Adipose tissue (tissue), 3 donors: ENCODE results near the gene SETD6. TPM values are rescaled to one million over a fixed set of nuclear protein-coding genes. Genes with fewer than 3 reads are reported as not detected.

Experiments used
- H3K27ac ChIP-seq: one replicate; pipeline ENCODE4 v1.5.1; 2013; ENCODE audit warnings: low read depth, low read length
- WGBS, 3 donors: extraction: QIAGEN DNeasy Blood & Tissue Kit; methylation state at CpG; one replicate each; pipeline ENCODE4 v1.1.7; 2013; 5-methylcytosine and 5-hydroxymethylcytosine counted together
- polyA plus RNA-seq, 3 donors: library from polyadenylated mRNA; stranded (reverse); fragments of 200-250 nt; gene quantifications; one replicate each; pipeline ENCODE4 v1.2.3, GENCODE V29; 2013
- donor health status: healthy with polysubstance abuse.
- donor health status: Bipolar disorder and iron deficiency.
- donor health status: healthy.

Gene SETD6
- polyA plus RNA-seq, 3 donors: 6.2 to 20.7 (median 16.4) TPM

DNA sequence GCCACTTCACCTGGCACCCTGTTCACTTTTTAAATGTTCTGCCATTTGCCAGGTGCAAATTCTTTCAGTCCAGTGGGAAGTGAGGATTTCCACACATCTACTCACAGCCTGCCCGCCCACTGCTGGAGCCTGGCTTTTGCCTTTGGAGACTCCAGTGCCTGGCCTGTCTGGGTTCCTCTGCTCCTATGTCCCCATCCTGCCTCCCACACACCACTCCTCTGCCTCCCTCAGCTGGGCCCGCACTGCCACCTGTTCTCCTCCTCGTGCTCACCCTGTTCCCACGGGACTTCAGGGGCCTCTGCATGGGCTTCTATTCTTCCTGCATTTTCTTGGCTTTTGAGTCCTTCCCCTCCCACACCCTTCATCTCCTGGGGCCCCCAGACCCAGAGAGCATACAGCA is 23.3 kb upstream of the SETD6 start:
- WGBS, 3 donors: 71 to 77% (median 72%) methylated on average over 4 of the region's 4 CpGs
- H3K27ac ChIP-seq: no peak overlapping the region

- WGBS, 3 donors: 46 to 64% (median 50%) methylated on average over 5 of the region's 5 CpGs
These were observed 22.6 kb upstream of the SETD6 start for GRCh38 chr16:58492735-58493134.

GRCh38 chr16:58493756-58494431 is 21.4 kb upstream of the SETD6 start:
- H3K27ac ChIP-seq: no peak overlapping the region
- WGBS, 3 donors: 76 to 81% (median 80%) methylated on average over 20 of the region's 20 CpGs

More at GRCh38 chr16:58492735-58493134, 22.6 kb upstream of the SETD6 start:
- H3K27ac ChIP-seq: no peak overlapping the region

GRCh38 chr16:58494981-58495520 is 20.3 kb upstream of the SETD6 start:
- WGBS, 3 donors: 4 to 19% (median 5%) methylated on average over 8 of the region's 8 CpGs
- no peak overlapping the region for H3K27ac ChIP-seq

DNA sequence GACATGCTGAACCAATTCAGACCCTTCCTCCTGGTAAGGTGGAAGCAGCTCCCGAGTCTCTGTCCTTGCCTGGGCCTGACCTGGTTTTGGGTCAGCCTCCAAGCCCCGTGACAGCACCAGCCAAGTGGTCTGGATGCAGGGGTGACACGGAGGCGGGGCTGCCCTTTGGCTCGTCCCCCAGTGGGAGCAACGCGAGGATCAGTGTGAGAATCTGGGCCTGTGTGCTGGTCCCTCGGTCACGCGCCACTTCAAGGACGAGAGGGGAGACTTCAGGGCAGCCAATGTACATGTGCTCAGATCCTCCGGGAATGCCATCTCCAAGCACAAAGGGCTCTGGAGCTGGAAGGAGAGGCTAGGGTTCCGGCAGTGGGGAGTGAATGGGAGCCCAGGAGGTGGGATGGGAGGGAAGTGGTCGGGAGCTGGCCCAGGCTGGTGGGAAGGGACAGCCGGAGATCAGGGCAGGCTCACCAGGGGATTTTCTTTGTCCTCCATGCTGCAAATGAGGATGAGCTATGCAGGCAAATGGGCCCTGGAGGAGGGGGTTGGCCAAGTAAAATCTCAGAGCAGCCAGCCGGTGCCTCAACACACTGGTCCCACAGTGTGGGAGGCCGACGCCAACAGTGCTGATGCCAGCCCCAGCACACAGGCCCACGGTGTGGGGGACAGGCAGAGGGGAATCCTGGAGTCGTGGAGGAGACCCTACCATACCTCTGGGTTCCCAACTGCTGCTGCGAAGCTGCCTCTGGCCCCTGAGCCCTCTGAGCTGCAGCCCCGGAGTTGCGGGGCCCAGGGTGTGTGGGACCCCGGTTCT is 19.6 kb upstream of the SETD6 start:
- 57 to 63% (median 58%) methylated on average over 24 of the region's 24 CpGs for WGBS, 3 donors
- no peak overlapping the region for H3K27ac ChIP-seq

GRCh38 chr16:58497468-58497867 is 17.8 kb upstream of the SETD6 start:
- H3K27ac ChIP-seq: no peak overlapping the region
- WGBS, 3 donors: 63 to 72% (median 71%) methylated on average over 2 of the region's 2 CpGs

- WGBS, 3 donors: 39 to 67% (median 59%) methylated on average over 5 of the region's 5 CpGs
- no peak overlapping the region for H3K27ac ChIP-seq
These were observed 17.4 kb upstream of the SETD6 start for GRCh38 chr16:58497935-58498334.

DNA sequence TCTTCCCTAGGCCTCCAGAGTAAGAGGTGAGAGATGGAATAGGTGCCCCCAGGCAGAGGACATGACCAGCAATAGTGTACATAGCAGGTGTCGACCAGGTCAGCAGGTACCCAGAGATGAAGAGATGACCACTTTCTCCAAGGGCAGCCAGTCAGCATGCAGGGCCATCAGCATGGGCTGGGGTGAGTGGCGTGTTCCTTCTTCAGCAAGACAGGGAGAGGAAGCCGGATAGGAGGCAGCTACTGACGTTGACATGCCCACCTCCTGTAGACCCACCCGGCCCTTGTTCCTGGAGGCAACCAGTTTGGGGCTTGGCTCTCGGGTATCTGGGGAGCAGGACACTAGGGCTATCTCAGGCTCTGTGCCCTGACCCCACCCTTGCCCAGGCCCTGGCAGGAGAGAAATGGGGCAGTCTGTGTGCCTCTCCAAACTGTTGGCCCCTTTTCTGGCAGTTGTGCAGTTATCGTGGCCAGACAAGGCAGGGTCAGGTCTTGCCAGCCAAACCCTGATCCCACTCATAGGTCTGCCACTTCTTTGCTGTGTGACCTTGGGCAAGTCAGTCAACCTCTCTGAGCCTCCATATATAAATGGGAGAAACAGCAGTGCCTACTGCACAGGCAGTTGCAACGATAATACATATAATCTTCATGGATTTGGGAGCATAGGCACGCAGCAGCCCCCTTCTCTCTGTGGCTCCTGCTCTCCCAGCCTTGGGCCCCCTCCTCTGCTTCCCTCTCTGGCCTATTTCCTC is 16.8 kb upstream of the SETD6 start:
- 77 to 81% (median 80%) methylated on average over 8 to 9 of the region's 9 CpGs for WGBS, 3 donors
- no peak overlapping the region for H3K27ac ChIP-seq

DNA sequence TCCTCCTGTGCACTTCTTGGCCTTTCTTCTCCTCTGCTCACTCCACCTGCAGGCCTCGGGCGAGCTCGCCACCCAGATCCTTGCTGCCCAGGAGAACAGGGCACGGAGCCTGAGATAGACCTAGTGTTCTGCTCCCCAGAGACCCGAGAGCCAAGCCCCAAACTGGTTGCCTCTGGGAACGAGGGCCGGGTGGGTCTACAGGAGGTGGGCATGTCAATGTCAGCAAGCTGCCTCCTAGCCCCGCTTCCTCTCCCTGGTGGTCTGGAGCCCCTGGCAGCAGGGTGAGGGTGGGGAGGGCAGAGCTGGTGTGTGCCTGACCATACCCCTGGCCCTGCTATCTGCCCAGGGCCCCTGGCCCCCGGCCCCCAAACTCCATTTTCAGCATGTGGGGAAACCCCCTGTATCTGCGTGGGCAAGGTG is 16.2 kb upstream of the SETD6 start:
- no peak overlapping the region for H3K27ac ChIP-seq

DNA sequence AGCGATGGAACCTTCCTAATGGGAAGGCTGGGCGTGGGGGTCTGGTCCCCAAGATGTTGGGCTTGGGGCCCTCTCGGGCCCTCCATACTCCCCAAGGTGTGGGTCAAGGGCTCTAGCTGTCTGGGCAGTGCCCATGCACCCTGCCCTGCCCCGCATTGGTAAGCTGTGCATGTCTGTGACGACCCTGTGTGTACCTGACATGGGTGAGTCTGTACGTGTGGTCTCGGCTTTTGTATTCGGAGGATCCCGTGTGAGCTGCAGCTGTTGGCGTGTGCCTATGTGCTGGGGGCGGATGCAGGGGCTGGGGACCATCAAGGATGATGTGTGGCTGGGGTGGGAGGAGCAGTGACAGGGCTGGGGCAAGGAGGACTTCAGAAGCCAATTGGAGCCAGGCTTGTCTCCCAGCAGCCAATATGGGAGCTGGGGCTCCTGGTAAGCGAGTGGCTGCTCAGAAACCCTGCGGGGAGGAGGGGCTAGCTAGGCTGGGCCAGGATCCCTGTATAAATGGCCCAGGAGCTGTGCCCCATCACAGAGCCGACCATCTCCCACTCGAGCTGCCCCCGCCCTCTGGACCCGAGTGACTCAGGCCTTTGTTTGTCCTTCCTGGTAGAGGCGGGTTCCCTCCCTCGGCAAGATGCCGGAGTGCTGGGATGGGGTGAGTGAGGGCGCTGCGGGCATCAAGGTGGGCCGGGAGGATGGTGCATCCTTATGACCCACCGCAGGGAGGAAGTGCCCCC is 15.5 kb upstream of the SETD6 start, which contains the start of gene NDRG4:
NDRG4 (plus strand) TSS at position 529 of the 737 bp plus-strand sequence; CDS start at position 635, 106 bp downstream.
- 26 to 53% (median 43%) methylated on average over 23 to 24 of the region's 24 CpGs for WGBS, 3 donors
- H3K27ac ChIP-seq: no peak within 1 kb of the TSS

More for the DNA sequence above, 16.2 kb upstream of the SETD6 start:
- 86 to 91% (median 89%) methylated on average over 10 of the region's 10 CpGs for WGBS, 3 donors

DNA sequence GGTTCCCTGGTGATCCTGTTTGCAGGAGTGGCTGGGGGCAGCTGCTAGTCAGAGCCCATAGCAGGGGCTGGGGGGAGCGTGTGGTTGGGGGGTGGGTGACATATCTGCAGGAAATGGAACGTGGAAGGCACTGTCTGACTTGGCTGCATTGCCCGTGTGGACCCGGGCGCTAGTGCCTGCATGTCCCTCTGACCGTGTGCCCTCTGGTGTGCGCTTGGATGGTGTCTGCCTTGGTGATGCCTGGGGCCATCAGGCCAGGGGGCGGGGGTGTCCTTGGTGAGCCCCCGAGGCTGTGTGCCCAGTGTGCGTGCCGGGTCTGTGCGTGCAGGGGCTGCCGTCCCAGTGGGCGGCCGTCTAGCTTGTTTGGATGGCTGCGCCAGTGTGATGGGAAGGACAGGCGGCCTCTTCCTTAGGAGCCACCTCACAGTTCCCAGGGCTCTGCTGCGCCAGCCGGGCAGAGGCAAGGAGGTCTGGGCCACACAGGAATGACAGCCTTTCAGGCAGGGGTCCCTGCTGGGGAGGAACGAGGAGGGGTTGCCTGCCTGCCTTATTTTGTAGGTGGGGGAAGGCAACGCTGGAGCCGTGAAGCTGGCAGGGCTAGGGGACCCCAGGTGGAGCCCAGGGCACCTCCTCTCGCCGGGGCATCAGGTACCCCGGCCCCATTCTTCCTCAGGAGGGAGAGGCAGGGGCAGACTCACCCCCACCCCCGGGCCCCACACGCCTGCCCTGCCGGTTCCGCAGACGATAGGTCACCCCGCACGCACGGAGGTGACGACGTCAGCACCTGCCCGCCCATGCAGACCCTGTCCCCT is 14.7 kb upstream of the SETD6 start:
- WGBS, 3 donors: 8 to 16% (median 16%) methylated on average over 33 to 36 of the region's 36 CpGs
- H3K27ac ChIP-seq: no peak overlapping the region

GRCh38 chr16:58501242-58502131 is 13.8 kb upstream of the SETD6 start:
- no peak overlapping the region for H3K27ac ChIP-seq
- 6 to 26% (median 22%) methylated on average over 42 of the region's 42 CpGs for WGBS, 3 donors

GRCh38 chr16:58502217-58502921 is 12.9 kb upstream of the SETD6 start:
- 67 to 75% (median 71%) methylated on average over 8 of the region's 8 CpGs for WGBS, 3 donors

DNA sequence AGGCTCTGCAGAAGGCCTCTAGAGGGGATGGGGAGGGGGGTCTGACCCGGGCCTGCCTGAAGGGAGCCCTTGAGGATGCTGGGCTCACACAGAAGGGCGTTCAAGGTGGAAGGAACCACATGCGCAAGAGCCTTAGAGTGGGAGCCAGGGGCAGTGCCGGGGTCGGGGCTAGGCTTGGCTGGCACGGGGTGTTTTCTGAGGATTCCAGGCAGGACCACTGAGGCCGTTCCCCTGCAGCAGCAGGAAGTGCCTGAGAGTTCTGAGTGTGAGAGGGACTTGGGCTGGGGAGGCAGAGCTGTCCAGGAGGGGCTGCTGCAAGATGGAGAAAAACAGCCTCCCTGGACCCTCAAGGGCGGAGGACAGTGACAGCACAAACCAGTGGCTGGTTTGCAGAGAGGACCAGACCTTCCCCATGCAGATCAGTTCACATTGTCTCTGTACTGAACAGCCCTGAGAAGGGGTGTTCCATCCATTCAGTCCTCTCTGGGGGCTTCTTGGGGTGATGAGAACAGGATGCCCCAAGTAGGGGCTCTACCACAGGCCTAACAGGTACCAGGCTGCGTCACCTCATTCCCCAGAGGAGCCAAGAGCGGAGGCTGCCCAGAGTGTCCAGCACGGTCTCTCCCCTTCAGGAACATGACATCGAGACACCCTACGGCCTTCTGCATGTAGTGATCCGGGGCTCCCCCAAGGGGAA is 12.0 kb upstream of the SETD6 start:
- WGBS, 3 donors: 87 to 90% (median 90%) methylated on average over 14 of the region's 14 CpGs
- no peak overlapping the region for H3K27ac ChIP-seq

More at GRCh38 chr16:58502217-58502921, 12.9 kb upstream of the SETD6 start:
- H3K27ac ChIP-seq: no peak overlapping the region
